Right lobe of liver (tissue), 4 donors: Measurements from ENCODE around the gene PTPN13.

Experiments used
- POLR2A ChIP-seq: fragments of 450-650 bp; IDR thresholded peaks from one replicate; pipeline ENCODE4 v1.6.1; 2017; ENCODE audit warnings: antibody characterized with exemption, mild to moderate bottlenecking
- TF ChIP-seq, protein P1 (sequence below), 4 donors: fragments of 200-600 bp in 3 of 4; fragments of 450-650 bp in 1 of 4; IDR thresholded peaks; one replicate each; pipeline versions ENCODE4 v1.5.1 to v1.8.0; 2016 to 2022; ENCODE audit warnings: antibody characterized with exemption in 4 of 4, mild to moderate bottlenecking in 2 of 4
- donor health status: DM: no; HTN: no; CAD: no.
- donor health status: DM: no; HTN: no; CAD: no.
- donor health status: DM: no; HTN: yes; CAD: no.

- TF ChIP-seq, protein P1, sequence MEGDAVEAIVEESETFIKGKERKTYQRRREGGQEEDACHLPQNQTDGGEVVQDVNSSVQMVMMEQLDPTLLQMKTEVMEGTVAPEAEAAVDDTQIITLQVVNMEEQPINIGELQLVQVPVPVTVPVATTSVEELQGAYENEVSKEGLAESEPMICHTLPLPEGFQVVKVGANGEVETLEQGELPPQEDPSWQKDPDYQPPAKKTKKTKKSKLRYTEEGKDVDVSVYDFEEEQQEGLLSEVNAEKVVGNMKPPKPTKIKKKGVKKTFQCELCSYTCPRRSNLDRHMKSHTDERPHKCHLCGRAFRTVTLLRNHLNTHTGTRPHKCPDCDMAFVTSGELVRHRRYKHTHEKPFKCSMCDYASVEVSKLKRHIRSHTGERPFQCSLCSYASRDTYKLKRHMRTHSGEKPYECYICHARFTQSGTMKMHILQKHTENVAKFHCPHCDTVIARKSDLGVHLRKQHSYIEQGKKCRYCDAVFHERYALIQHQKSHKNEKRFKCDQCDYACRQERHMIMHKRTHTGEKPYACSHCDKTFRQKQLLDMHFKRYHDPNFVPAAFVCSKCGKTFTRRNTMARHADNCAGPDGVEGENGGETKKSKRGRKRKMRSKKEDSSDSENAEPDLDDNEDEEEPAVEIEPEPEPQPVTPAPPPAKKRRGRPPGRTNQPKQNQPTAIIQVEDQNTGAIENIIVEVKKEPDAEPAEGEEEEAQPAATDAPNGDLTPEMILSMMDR (IDR thresholded peaks at IDR 0.05): no peak
- TF ChIP-seq POLR2A: no peak
Measured at GRCh38 chr4:86755388-86755787, 161.3 kb downstream of the PTPN13 start.
